Neuronal stem cell (in vitro differentiated cells): ENCODE data around the gene WDFY3.
"Not testable (repeated sequence)": the region's sequence is repeated elsewhere in the genome, so short reads cannot be mapped to it uniquely, and the experiment has no call there.

Experiments
- DNase-seq: peaks from one replicate; pipeline ENCODE4 v3.0.0-alpha.2; 2013; ENCODE audit warnings: low spot score
- H2AFZ ChIP-seq: one replicate; pipeline ENCODE4 v1.6.1; 2013; ENCODE audit warnings: mild to moderate bottlenecking, low read length, inconsistent platforms
- H2AK5ac ChIP-seq: 2 replicates; pipeline ENCODE4 v1.6.1; 2013; ENCODE audit warnings: low read depth, mild to moderate bottlenecking, inconsistent platforms, low read length, moderate library complexity, mixed read lengths
- H2BK120ac ChIP-seq: 2 replicates; pipeline ENCODE4 v1.6.1; 2013; ENCODE audit warnings: low read depth, mild to moderate bottlenecking, inconsistent platforms, low read length, moderate library complexity, mixed read lengths
- H2BK12ac ChIP-seq: one replicate; pipeline ENCODE4 v1.6.1; 2013; ENCODE audit warnings: low read length, inconsistent platforms
- H2BK15ac ChIP-seq: 2 replicates; pipeline ENCODE4 v1.6.1; 2013; ENCODE audit warnings: mild to moderate bottlenecking, low read length, inconsistent platforms, mixed read lengths
- H2BK5ac ChIP-seq: one replicate; pipeline ENCODE4 v1.6.1; 2013; ENCODE audit warnings: inconsistent platforms, mild to moderate bottlenecking, low read length, moderate library complexity
- H3K14ac ChIP-seq: one replicate; pipeline ENCODE4 v1.6.1; 2013; ENCODE audit warnings: low read length, inconsistent platforms
- H3K18ac ChIP-seq: 2 replicates; pipeline ENCODE4 v1.6.1; 2013; ENCODE audit warnings: low read length, inconsistent platforms
- H3K23ac ChIP-seq: 2 replicates; pipeline ENCODE4 v1.6.1; 2013; ENCODE audit warnings: low read depth, mild to moderate bottlenecking, mixed read lengths, low read length, inconsistent platforms; ENCODE audit not compliant: poor library complexity
- H3K27ac ChIP-seq: replicated peaks from 3 replicates; pipeline ENCODE4 v1.5.1; 2013; ENCODE audit warnings: low read length, inconsistent platforms
- H3K27me3 ChIP-seq, 3 experiments: 2 replicates each; pipeline ENCODE4 v1.6.1; 2013; ENCODE audit warnings: low read length in 3 of 3, mild to moderate bottlenecking in 2 of 3, inconsistent platforms in 1 of 3, low read depth in 1 of 3, mixed read lengths in 1 of 3, moderate library complexity in 1 of 3; ENCODE audit not compliant: control insufficient read depth in 3 of 3, insufficient read depth in 3 of 3
- H3K36me3 ChIP-seq, 2 donors: replicated peaks in 1 of 2; 2 replicates each; pipeline ENCODE4 v1.6.1; 2013; ENCODE audit warnings: low read length in 2 of 2; ENCODE audit not compliant: control insufficient read depth in 2 of 2, insufficient read depth in 2 of 2
- H3K4ac ChIP-seq: 2 replicates; pipeline ENCODE4 v1.6.1; 2013; ENCODE audit warnings: inconsistent platforms, mild to moderate bottlenecking, low read length, moderate library complexity
- H3K4me1 ChIP-seq, 2 donors: 1 replicate in 1 of 2; 2 replicates in 1 of 2; pipeline ENCODE4 v1.6.1; 2013; ENCODE audit warnings: low read length in 2 of 2, low read depth in 1 of 2; ENCODE audit not compliant: control insufficient read depth in 2 of 2, insufficient read depth in 1 of 2
- H3K4me2 ChIP-seq: one replicate; pipeline ENCODE4 v1.6.1; 2013; ENCODE audit warnings: mild to moderate bottlenecking, low read length, inconsistent platforms; ENCODE audit not compliant: insufficient read depth, poor library complexity, severe bottlenecking
- H3K4me3 ChIP-seq, 2 donors: 2 replicates each; pipeline ENCODE4 v1.5.1; 2013; ENCODE audit warnings: low read length in 2 of 2, mild to moderate bottlenecking in 2 of 2, inconsistent platforms in 1 of 2, moderate library complexity in 1 of 2
- H3K79me1 ChIP-seq: one replicate; pipeline ENCODE4 v1.6.1; 2013; ENCODE audit warnings: low read depth, mild to moderate bottlenecking, inconsistent platforms, low read length, moderate library complexity
- H3K9ac ChIP-seq: one replicate; pipeline ENCODE4 v1.6.1; 2013; ENCODE audit warnings: mild to moderate bottlenecking, low read depth, low read length, inconsistent platforms; ENCODE audit not compliant: poor library complexity
- H3K9me3 ChIP-seq, 2 donors: replicated peaks in 1 of 2; 2 replicates each; pipeline versions ENCODE3 to v1.6.1; 2013; ENCODE audit warnings: low read length in 2 of 2, mild to moderate bottlenecking in 2 of 2, inconsistent platforms in 1 of 2, low read depth in 1 of 2, mixed read lengths in 1 of 2, moderate library complexity in 1 of 2; ENCODE audit not compliant: control insufficient read depth in 2 of 2, insufficient read depth in 1 of 2
- H4K8ac ChIP-seq: one replicate; pipeline ENCODE4 v1.6.1; 2013; ENCODE audit warnings: low read depth, mild to moderate bottlenecking, inconsistent platforms, low read length, moderate library complexity
- H4K91ac ChIP-seq: one replicate; pipeline ENCODE4 v1.6.1; 2013; ENCODE audit warnings: low read length, low read depth, mild to moderate bottlenecking, inconsistent platforms; ENCODE audit not compliant: poor library complexity
- WGBS, 2 donors: extraction: QIAGEN DNeasy Blood & Tissue Kit; methylation state at CpG; one replicate each; pipeline ENCODE4 v1.1.7; 2013; ENCODE audit warnings: missing lambda C conversion rate in 2 of 2, mixed read lengths in 1 of 2; ENCODE audit not compliant: insufficient read length in 2 of 2, insufficient replicate concordance in 1 of 2; ENCODE audit errors: extremely low coverage in 2 of 2; 5-methylcytosine and 5-hydroxymethylcytosine counted together

The WDFY3 gene

DNA sequence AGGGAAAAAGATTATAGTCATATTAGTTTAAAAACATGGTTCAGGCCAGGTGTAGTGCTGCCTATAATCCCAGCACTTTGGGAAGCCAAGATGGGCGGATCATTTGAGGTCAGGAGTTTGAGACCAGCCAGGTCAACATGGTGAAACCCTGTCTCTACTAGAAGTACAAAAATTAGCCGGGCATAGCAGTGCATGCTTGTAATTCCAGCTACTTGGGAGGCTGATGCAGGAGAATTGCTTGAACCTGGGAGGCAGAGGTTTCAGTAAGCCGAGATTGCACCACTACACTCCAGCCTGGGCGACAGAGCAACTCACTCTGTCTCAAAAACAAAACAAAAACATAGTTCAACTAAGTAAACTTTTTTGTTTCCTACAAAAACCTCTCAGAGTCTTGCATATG lies 283.8 kb downstream of the WDFY3 start:
- not testable (repeated sequence) for H4K91ac ChIP-seq, H3K27me3 ChIP-seq, H2BK120ac ChIP-seq, H2BK15ac ChIP-seq, H2BK5ac ChIP-seq, DNase-seq, H3K18ac ChIP-seq, H2AFZ ChIP-seq, H3K9me3 ChIP-seq, H3K23ac ChIP-seq, H3K4me3 ChIP-seq, H4K8ac ChIP-seq, H3K14ac ChIP-seq, H3K4ac ChIP-seq, H3K27ac ChIP-seq, H2BK12ac ChIP-seq, H2AK5ac ChIP-seq, H3K79me1 ChIP-seq, H3K4me2 ChIP-seq, H3K9ac ChIP-seq
- WGBS, 2 donors = no CpG with 5 or more reads among the region's 4 CpGs
- peaks cover 3 to 24% of the 10 kb centered on the region in 2 donors for H3K4me1 ChIP-seq
- H3K36me3 ChIP-seq = peaks cover 19 to 93% of the 10 kb centered on the region in 2 donors

DNA sequence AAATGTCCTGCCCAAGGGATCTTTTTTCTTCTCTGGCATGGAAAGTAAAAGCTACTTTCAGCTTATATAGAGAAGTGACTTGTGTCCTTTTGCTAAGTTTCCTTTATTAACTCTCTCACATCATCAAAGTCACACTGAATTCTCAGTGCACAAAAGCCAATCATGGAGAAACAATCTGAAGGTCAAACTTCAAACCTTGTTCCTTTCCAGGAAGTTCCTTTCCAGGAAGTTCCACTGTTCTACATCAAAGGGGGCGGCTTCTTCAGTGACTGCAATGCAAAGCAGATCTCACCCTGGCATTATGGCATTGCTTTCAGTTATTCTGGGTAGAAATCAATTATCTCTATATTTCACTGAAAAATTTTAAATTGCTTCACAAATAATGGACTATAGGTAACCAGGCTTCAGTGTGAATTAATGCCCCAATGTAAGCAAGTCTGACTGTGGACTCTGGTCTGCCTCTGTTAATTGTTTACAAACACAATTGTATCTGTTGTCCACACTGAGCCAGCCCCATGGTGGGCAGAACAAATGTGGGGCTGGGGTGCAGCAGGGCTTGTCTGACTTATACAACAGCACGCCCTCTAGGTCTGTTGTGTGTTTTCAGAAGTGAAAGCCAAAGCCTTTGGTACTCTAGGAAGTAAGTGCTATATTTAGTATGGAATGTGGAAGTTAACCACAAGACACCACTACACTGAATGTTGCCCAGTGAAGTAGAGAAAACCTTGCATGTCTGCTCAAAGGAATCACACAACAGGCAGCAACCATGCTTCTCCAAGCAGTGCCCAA lies 284.8 kb downstream of the WDFY3 start:
- H2BK120ac ChIP-seq = no peak overlapping the region
- no peaks in the 10 kb centered on the region for H3K27me3 ChIP-seq
- no peak overlapping the region for H3K18ac ChIP-seq
- H3K27ac ChIP-seq = no peak overlapping the region
- peaks cover 21 to 95% of the 10 kb centered on the region in 2 donors for H3K36me3 ChIP-seq
- H2BK5ac ChIP-seq = no peak overlapping the region
- H2AK5ac ChIP-seq = no peak overlapping the region
- H3K4me2 ChIP-seq = no peak overlapping the region
- no peak overlapping the region for H3K23ac ChIP-seq
- H3K9ac ChIP-seq = no peak overlapping the region
- no peak overlapping the region for H3K4me3 ChIP-seq
- H3K4ac ChIP-seq = no peak overlapping the region
- H2AFZ ChIP-seq = no peak overlapping the region
- H3K14ac ChIP-seq = no peak overlapping the region
- peaks cover 3 to 24% of the 10 kb centered on the region in 2 donors for H3K4me1 ChIP-seq
- no CpG with 5 or more reads among the region's 2 CpGs for WGBS, 2 donors
- H4K91ac ChIP-seq = no peak overlapping the region
- H3K79me1 ChIP-seq = peaks cover 2% of the 10 kb centered on the region
- no peaks in the 10 kb centered on the region for H3K9me3 ChIP-seq
- no peak overlapping the region for H2BK15ac ChIP-seq
- no peak for DNase-seq
- no peak overlapping the region for H4K8ac ChIP-seq
- H2BK12ac ChIP-seq = no peak overlapping the region

DNA sequence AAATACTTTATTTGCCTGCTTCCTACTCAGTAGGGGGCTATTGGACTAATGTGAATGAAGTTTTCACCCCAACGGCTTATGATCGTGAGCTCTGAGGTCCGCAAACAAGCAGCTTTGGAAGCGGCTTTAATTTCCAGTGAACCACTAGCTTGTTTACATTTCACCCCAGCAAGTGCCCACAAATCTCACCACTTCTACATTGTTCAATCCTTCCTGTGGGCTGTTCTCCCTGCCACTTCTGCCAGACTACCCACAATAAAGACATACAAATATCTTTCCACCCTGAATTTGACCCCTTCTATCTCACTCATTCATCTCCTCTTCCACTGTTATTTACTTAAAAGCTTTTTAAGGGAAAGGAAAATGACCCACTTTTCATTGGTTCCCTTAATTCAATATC lies 285.5 kb downstream of the WDFY3 start:
- no CpG with 5 or more reads among the region's 4 CpGs for WGBS, 2 donors
- no peak overlapping the region for H3K27ac ChIP-seq

DNA sequence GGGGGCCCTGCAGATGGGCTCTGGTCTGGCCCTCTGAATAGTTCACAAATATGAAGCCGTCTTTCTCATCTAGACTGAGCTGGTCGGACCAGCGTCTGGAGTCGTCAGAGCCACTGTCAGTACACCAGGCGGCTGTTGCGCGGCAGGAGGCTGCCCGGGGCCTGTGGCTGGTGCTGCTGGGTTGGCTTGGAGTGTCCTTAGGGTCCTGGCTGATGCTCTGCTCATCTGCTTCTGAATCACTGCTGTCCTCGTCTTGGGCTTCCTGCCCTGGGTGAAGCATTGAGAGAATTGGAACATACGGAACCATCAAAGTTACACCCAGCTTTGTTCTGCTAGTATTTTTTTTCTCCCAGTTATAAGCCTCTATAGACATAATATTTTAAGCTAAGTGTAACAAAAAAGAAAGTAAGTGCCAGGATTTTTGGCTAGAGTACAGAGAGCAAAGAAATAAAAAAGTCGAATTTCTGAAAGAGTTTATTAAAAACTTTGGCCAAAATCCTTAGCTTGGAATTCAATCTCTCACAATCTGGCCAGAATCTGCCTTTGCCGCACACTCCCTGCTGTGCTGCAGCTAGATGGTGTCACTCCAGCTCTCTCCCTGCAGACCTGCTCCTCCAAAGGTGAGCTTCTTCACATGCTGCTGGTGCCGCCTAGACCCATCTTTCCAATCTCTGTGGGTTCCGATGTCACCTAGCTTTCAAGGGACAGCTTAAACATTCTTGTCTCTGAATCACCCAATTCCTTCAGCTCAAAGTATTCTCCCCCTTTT lies 287.3 kb downstream of the WDFY3 start:
- no peak overlapping the region for H3K9ac ChIP-seq
- H2BK120ac ChIP-seq = no peak overlapping the region
- H2BK12ac ChIP-seq = no peak overlapping the region
- no peak overlapping the region for H3K23ac ChIP-seq
- no peak overlapping the region for H3K4ac ChIP-seq
- H2BK5ac ChIP-seq = no peak overlapping the region
- H4K8ac ChIP-seq = no peak overlapping the region
- no peak overlapping the region for H2AK5ac ChIP-seq
- peaks cover 2% of the 10 kb centered on the region for H3K79me1 ChIP-seq
- H3K14ac ChIP-seq = no peak overlapping the region
- no peak overlapping the region for H3K18ac ChIP-seq
- DNase-seq = no peak
- no peaks in the 10 kb centered on the region for H3K9me3 ChIP-seq
- H3K27me3 ChIP-seq = no peaks in the 10 kb centered on the region
- H2BK15ac ChIP-seq = no peak overlapping the region
- peaks cover 17 to 94% of the 10 kb centered on the region in 2 donors for H3K36me3 ChIP-seq
- H4K91ac ChIP-seq = no peak overlapping the region
- no peak overlapping the region for H3K27ac ChIP-seq
- no peak overlapping the region for H3K4me2 ChIP-seq
- H2AFZ ChIP-seq = no peak overlapping the region
- H3K4me1 ChIP-seq = peaks cover 3 to 24% of the 10 kb centered on the region in 2 donors
- no CpG with 5 or more reads among the region's 14 CpGs for WGBS, 2 donors
- H3K4me3 ChIP-seq = no peak overlapping the region

More for the DNA sequence above, 285.5 kb downstream of the WDFY3 start:
- Histone ChIP-seq H3K4me3 (no peak overlapping the region), H2AK5ac (no peak overlapping the region), H2BK15ac (no peak overlapping the region), H3K4me2 (no peak overlapping the region), H2AFZ (no peak overlapping the region), H3K27me3 (no peaks in the 10 kb centered on the region), H3K36me3 (peaks cover 17 to 97% of the 10 kb centered on the region in 2 donors), H2BK5ac (no peak overlapping the region), H3K14ac (no peak overlapping the region), H3K4ac (no peak overlapping the region), H2BK12ac (no peak overlapping the region), H4K91ac (no peak overlapping the region), H3K79me1 (peaks cover 2% of the 10 kb centered on the region), H3K4me1 (peaks cover 3 to 24% of the 10 kb centered on the region in 2 donors), H3K9me3 (no peaks in the 10 kb centered on the region), H3K9ac (no peak overlapping the region), H3K23ac (no peak overlapping the region), H3K18ac (no peak overlapping the region), H2BK120ac (no peak overlapping the region), H4K8ac (no peak overlapping the region)
- DNase-seq = no peak
